Measurements from ENCODE around the gene HERC5.

- TF ChIP-seq, protein P1, sequence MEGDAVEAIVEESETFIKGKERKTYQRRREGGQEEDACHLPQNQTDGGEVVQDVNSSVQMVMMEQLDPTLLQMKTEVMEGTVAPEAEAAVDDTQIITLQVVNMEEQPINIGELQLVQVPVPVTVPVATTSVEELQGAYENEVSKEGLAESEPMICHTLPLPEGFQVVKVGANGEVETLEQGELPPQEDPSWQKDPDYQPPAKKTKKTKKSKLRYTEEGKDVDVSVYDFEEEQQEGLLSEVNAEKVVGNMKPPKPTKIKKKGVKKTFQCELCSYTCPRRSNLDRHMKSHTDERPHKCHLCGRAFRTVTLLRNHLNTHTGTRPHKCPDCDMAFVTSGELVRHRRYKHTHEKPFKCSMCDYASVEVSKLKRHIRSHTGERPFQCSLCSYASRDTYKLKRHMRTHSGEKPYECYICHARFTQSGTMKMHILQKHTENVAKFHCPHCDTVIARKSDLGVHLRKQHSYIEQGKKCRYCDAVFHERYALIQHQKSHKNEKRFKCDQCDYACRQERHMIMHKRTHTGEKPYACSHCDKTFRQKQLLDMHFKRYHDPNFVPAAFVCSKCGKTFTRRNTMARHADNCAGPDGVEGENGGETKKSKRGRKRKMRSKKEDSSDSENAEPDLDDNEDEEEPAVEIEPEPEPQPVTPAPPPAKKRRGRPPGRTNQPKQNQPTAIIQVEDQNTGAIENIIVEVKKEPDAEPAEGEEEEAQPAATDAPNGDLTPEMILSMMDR (IDR thresholded peaks at IDR 0.05) = no peak
- TF ChIP-seq POLR2A (IDR thresholded peaks at IDR 0.05) = no peak
Observed at GRCh38 chr4:88452912-88453311, 4.0 kb upstream of the HERC5 start.
